ENCODE data around the gene PDIA6.

Gene PDIA6

GRCh38 chr2:10778724-10779115 lies 33.9 kb downstream of the PDIA6 start:
- no peak for DNase-seq

DNA sequence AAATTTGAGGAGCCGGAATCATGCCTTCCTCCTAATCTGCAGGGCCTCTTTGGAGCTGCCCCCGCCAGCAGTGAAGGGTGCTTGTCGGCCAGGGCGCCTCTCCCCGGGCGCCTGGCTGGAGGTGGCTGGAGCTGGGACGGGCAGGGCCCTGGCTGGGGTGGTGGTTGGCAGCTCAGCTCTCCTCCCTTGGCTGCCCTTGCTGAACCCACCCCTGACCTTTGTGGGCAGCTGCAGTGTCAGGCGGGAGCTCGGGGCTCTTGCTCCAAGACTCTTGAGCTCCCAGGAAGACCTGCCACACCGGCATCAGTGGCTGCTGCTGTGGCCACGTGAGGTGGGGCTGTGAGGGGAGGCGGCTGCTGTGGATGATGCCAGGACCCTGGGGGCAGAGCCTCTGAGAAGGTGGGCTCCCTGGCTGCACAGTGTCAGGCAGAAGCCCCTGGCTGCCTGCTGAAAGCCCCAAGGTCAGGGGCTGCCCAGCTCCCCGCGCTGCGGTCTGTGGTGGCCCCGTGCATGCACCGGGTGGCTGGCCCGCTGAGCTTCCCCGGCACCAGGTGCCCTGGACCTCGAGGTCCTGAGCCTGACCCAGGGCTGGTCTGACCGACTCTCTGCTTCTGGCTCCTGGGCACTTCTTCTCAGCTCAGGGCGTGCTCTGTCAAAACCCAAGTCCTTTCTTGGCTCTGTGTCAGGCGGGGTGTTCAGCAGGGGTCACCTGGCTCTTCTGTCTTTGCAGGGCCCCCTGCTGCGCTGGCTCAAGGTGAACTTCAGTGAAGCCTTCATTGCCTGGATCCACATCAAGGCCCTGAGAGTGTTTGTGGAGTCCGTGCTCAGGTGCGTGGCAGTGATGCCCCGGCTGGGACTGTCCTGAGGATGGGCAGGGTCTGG lies 34.5 kb downstream of the PDIA6 start:
- DNase-seq: no peak

- DNase-seq: no peak
Measured at GRCh38 chr2:10777111-10777841, 35.3 kb downstream of the PDIA6 start.

DNA sequence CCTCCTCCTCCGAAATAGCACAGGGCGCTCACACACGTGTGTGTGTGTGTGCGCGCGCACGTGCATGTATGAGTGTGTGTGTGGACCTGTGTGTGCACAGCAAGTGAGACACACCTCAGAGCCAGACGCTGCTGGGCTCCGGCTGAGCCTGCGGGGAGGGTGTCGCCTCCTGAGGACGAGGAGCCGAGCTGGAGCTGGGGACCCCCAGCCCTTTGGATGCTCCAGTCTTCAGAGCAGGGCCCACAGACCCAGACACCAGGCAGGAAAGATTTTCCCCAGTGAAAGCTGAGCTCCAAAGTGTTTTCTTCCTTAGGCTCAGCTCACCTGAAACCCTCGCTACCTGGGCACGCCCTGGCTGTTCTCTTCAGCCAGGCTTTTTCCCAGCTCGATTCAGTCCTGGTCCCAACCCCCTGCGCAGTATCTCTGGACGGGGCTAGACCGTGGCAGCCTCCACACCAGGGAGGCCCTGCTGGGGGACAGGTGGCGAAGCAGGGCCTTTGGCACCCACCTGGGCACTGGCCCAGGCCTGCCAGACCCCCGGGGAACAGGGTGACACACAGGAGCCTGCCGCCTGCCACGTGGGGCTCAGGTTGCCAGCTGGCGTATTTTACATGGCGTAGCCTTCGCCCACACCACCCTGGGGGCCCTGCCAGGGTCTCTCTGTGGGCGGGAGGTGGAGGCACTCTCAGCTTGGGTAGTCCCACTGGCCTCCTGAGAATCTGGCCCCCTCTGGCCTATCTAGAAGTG lies 36.2 kb downstream of the PDIA6 start:
- no peak for DNase-seq

DNA sequence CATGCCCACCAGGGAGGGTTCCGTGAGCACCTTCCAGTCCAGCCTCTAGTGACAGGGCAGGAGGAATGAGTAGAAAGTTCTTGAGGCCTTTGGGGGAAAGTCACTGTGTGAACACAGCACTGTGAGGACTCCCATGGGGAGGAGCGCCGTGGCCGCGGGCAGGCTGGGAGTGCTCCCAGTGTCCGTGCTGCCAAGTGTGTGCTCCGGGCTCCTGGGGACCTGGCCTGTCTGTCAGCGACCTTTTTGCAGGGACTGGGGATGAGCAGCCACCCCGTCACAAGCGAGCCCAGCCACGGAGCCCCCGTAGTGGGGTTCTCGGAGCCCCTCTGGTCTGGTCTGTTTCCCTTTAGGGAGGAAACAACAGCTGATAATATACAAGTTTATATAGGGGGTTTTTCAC lies 36.8 kb downstream of the PDIA6 start:
- no peak for DNase-seq

GRCh38 chr2:10775021-10775780 lies 37.4 kb downstream of the PDIA6 start:
- DNase-seq: no peak

DNA sequence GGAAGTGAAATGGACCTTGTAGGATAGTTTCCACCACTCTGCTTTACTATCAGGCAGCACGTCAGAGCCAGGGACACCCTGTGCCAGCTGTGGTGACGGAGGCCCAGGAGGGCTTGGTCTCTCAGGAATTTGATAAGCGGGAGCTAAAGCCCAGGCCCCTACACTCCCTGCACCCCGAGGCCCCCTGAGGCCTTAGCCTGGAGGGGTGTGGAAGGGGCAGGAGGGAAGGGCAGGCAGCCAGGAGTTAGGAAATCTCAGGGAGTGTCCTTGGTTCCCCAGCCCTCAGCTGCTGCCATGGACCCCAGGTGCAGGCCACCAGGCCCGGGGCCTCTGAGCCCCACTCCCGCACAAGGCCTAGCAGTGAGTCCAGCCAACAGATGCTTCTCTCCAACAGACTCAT lies 38.2 kb downstream of the PDIA6 start:
- DNase-seq: no peak

DNA sequence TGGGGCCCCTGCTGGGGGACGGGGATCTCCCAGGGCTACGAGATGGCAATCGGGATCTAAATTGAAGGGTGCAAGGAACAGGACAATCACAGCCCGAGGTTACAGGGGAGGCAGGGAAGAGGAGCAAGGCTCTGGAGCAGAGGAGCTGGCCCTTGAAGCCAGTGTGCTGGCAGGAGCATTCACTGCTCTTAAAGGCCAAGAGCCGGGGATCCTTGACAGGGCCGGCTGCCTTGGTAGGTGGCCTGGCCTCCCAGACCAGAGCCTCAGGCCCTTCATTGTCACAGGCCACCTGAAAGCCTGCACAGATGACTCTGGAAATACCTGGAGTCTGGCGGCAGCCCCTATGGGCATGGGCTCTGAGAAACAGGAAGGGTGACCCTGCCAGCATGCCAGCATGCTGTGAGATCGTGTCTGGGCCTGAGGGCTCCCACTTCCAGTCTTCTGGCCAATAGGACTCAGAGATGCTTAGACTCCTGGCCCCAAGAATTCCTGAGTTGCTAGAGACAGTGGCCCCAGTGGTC lies 38.7 kb downstream of the PDIA6 start:
- DNase-seq: no peak

DNA sequence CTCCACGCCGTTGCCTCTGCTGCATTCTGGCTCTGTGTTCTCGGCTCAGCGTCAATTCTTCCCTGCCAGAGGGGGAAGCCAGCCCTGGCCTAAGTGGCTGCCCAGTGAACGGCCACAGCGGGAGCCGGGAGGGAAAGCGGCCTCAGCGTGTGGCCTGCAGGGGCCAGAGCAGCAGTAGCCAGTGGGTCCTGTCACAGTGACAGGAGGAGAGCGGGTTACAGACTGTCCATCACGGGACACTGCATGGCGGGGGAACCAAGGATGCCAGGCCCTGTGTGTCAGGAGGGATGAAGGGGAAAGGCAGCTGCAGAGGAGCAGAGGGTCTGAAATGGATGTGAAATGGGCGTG lies 39.7 kb downstream of the PDIA6 start:
- no peak for DNase-seq

GRCh38 chr2:10772201-10772867 lies 40.3 kb downstream of the PDIA6 start:
- no peak for DNase-seq

DNA sequence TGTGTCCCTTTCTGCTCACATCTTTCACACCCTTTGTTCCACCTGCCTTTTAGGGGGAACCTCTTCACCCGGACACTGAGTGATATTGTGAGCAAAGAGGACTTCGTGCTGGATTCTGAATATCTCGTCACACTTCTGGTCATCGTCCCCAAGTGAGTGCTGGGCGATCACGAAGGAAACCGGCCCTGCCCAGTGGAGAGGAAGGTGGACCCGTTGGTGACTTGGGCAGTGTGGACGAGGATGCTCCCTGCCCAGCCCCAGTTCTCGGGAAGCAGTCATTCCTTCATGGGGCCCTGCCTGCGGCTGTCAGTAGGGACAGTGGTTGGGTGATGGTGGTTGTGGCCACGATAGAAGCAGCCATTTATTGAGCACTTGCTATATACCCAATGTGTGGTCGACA lies 40.8 kb downstream of the PDIA6 start:
- DNase-seq: no peak

DNA sequence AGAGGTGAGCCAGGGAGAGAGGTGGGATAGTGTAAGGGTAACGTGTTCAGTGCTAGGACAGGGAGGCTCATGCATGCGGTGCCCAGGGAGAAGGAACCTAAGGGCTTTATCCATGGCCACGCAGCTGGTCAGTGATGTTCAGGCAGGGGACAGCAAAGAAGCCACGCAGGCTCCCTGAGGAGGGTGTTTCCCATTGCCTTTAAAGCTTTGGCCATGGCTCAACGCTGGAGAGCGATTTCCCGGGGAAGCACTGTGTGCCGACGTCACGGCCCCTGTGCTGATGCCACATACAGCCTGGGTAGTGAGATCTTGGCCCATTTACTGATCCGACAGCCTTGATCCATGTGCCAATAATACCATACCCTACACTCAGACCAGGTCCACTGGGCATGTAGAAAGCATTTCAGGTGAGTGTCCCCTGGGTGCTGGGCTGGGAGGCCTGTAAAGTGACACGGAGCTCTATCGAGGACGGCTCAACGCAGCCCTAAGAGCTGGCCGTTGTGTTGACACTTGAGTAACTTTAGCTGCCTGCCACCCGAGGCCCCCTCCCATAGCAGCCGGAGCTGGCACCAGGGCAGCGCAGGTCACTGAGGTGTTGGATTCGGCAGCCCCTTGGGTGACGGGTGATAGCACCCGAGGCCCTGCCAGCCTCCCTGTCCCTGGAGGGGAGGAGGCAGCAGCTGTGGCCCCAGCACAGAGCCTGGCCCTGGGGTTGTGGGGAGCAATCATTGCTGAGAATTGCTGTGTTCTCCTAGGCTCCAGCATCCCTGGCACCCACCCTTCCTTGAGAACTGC lies 41.4 kb downstream of the PDIA6 start:
- no peak for DNase-seq

DNA sequence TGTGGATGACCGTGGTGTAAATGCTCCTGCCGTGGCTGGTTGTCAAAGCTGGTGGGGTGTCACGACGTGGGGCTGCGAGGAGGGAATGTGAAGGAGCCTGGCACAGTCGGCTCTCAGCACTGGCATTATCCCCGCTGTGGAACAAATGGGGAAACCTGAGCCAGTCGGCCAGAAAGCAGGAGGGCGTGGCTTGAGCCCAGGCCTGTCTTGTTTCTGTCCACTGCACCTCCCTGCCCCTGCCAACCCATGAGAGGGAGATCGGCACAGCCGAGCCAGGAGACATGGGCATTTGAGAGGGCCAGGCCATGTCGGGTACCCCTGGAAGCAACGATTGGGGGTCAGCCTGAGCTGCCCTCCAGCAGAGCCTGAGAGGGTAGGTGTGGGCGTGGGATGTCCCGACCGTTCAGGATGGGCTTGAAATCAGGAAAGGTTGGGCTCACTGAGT lies 44.5 kb downstream of the PDIA6 start:
- DNase-seq: no peak

- DNase-seq: no peak
Measured at GRCh38 chr2:10765914-10766313, 46.7 kb downstream of the PDIA6 start.

DNA sequence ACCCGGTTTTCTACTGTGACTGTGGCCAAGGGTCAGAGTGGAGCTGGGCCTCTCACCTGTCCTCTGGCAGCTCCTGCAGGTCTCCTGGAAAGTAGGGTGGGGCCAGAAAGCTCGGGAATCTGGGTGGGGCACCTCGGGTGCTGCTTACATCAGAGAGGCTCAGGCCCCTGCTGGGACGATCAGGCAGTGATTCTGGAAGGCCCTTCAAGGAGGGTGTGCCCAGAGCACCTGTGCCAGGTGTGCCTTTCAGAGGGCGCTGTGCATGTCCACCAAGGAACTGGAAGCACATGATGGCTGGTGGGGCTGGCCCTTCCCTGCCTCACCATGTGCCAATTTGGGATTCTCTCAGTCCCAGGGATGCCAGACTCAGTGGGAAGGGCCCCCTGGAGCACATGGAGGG lies 47.1 kb downstream of the PDIA6 start:
- no peak for DNase-seq

GRCh38 chr2:10764896-10765295 lies 47.7 kb downstream of the PDIA6 start:
- no peak for DNase-seq

- no peak for DNase-seq
Measured at GRCh38 chr2:10764096-10764785, 48.3 kb downstream of the PDIA6 start.

DNA sequence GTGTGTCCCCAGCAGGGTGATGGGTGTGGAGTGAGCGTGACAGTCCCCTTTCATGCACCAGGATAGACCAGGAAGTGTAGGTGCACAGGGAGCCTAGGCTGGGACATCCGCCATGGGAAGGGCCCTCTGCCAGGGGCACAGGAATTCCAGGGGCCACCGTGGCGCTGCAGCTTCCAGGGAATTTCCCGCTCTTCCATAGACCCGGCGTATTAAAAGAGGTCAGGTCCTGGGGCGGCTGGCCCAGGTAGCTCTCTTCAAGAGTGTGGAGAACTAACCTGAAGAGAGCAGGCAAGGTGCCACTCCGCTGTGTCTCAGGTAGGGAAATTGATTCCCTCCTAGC lies 49.2 kb downstream of the PDIA6 start:
- no peak for DNase-seq

GRCh38 chr2:10762651-10763460 lies 49.7 kb downstream of the PDIA6 start:
- no peak for DNase-seq

DNA sequence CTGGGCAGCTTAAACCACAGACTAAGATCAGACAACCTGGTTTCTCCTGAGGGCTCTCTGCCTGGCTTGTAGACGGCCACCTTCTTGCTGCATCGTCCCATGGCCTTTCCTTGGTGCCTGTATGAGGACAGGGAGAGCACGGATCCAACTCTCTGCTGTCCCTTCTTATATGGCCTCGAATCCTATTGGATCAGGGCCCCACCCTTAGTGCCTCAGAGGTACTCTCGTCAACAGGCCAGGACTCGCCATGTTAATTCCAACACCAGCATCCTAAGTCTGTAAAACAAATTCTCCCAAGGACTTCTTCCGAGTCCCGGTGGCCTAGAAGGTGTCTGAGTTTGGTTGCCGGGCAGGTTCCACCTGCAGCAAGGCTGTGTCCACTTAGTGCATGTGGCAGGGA lies 51.0 kb downstream of the PDIA6 start:
- DNase-seq: no peak
